ENCODE data around the gene LYVE1. TPM values are rescaled to one million over a fixed set of nuclear protein-coding genes. Genes with fewer than 3 reads are reported as not detected.

LYVE1 gene
- polyA plus RNA-seq, 1 of the 3 experiments (the other 2 are of a cell fraction) = not detected

GRCh38 chr11:10588904-10589303 is 20.4 kb upstream of the LYVE1 start:
- Histone ChIP-seq H2AFZ (ENCODE audit: low read depth) (no peak overlapping the region; the same call in 1 of the 2 replicates), H3K9ac (no peak overlapping the region), H3K27ac (ENCODE audit: low read depth in 2 of 2, low read length in 1 of 2) (no peak overlapping the region), H3K79me2 (ENCODE audit: insufficient read depth) (no peaks in the 10 kb centered on the region), H3K4me2 (no peak overlapping the region), H4K20me1 (ENCODE audit: insufficient read depth) (no peaks in the 10 kb centered on the region), H3K36me3 (replicated peaks in 1 of 2; ENCODE audit: control insufficient read depth in 1 of 2, insufficient read depth in 2 of 2, low read length in 1 of 2) (no peaks in the 10 kb centered on the region), H3K9me2 (no peaks in the 10 kb centered on the region; the same call in 1 of the 2 replicates), H3K27me3 (ENCODE audit: insufficient read depth) (no peaks in the 10 kb centered on the region), H3K9me3 (no peaks in the 10 kb centered on the region), H3K4me1 (ENCODE audit: control insufficient read depth in 1 of 2, insufficient read depth in 2 of 2, low read depth in 1 of 2, low read length in 1 of 2) (peaks cover 0 to 33% of the 10 kb centered on the region in 2 experiments; a peak in 3 of 4 replicates), H3K4me3 (ENCODE audit: low read depth in 2 of 2, low read length in 1 of 2) (no peak overlapping the region), H3F3A (replicated peaks; ENCODE audit: insufficient read depth) (peaks cover 10% of the 10 kb centered on the region)
- ChIA-PET CTCF (interaction anchor here (1.5 to 1.9 kb wide), 2 partner anchors 48 to 57 kb away, joined by 3 to 5 read pairs; partner anchors contain the start of gene RNF141), POLR2A (no interaction called here)
- DNase-seq = no peak
- TF ChIP-seq FOXJ3 (CRISPR knock-in tag; IDR thresholded peaks at IDR 0.05) = no peak
- TF ChIP-seq SIN3A (IDR thresholded peaks at IDR 0.05; ENCODE audit: borderline replicate concordance, low read depth, low read length) = no peak
- TF ChIP-seq CHD2 (IDR thresholded peaks at IDR 0.05; ENCODE audit: low read length, partially characterized antibody) = no peak
- WGBS (ENCODE audit: low lambda C conversion rate) = 65% methylated on average over 2 of the region's 2 CpGs

- no peaks in the 10 kb centered on the region for H4K20me1 ChIP-seq (ENCODE audit: insufficient read depth)
- peaks cover 0 to 31% of the 10 kb centered on the region in 2 experiments; a peak in 3 of 4 replicates for H3K4me1 ChIP-seq (ENCODE audit: control insufficient read depth in 1 of 2, insufficient read depth in 2 of 2, low read depth in 1 of 2, low read length in 1 of 2)
- TF ChIP-seq IRF3 (IDR thresholded peaks at IDR 0.05; ENCODE audit: low read depth, low read length) (no peak), REST (IDR thresholded peaks at IDR 0.05; ENCODE audit: low read depth, low read length) (no peak), EP300 (IDR thresholded peaks at IDR 0.05; ENCODE audit: borderline replicate concordance in 1 of 2, low read depth in 1 of 2, low read length in 1 of 2) (no peak), NRF1 (IDR thresholded peaks at IDR 0.05; ENCODE audit: low read depth, low read length) (no peak), FOXJ3 (CRISPR knock-in tag; IDR thresholded peaks at IDR 0.05) (no peak)
- H3K79me2 ChIP-seq (ENCODE audit: insufficient read depth) = no peaks in the 10 kb centered on the region
- H3K4me3 ChIP-seq (ENCODE audit: low read depth in 2 of 2, low read length in 1 of 2) = no peak overlapping the region
- H2AFZ ChIP-seq (ENCODE audit: low read depth) = no peak overlapping the region
- H3K36me3 ChIP-seq (replicated peaks in 1 of 2; ENCODE audit: control insufficient read depth in 1 of 2, insufficient read depth in 2 of 2, low read length in 1 of 2) = no peaks in the 10 kb centered on the region
- 86% methylated on average over 3 of the region's 3 CpGs for WGBS (ENCODE audit: low lambda C conversion rate)
- no peaks in the 10 kb centered on the region for H3K27me3 ChIP-seq (ENCODE audit: insufficient read depth)
- H3K4me2 ChIP-seq = no peak overlapping the region
- H3F3A ChIP-seq (replicated peaks; ENCODE audit: insufficient read depth) = peaks cover 10% of the 10 kb centered on the region
- no peak overlapping the region for H3K9ac ChIP-seq
- ChIA-PET CTCF (interaction anchor here (1.5 to 1.9 kb wide), 2 partner anchors 47 to 58 kb away, joined by 3 to 5 read pairs; partner anchors contain the start of gene RNF141), POLR2A (no interaction called here)
- no peaks in the 10 kb centered on the region; the same call in 1 of the 2 replicates for H3K9me2 ChIP-seq
- H3K27ac ChIP-seq (ENCODE audit: low read depth in 2 of 2, low read length in 1 of 2) = no peak overlapping the region
- no peak for DNase-seq
- H3K9me3 ChIP-seq = no peaks in the 10 kb centered on the region
These were observed 19.5 kb upstream of the LYVE1 start for GRCh38 chr11:10587995-10588394.
